Left ventricle myocardium inferior (tissue), 1 donor: ENCODE measurements around the gene PRM3. TPM values are rescaled to one million over a fixed set of nuclear protein-coding genes. Genes with fewer than 3 reads are reported as not detected.
"Not testable (repeated sequence)": the region's sequence is repeated elsewhere in the genome, so short reads cannot be mapped to it uniquely, and the experiment has no call there.

ENCODE experiments used
- DNase-seq: peaks from one replicate; pipeline ENCODE4 v3.0.0-alpha.2; 2020
- H3K27ac ChIP-seq: fragments of 200-600 bp; replicated peaks from 2 replicates; pipeline ENCODE4 v1.8.0; 2021
- H3K27me3 ChIP-seq: fragments of 200-600 bp; 2 replicates; pipeline ENCODE4 v1.8.0; 2021; ENCODE audit warnings: low read depth
- H3K36me3 ChIP-seq: fragments of 200-600 bp; 2 replicates; pipeline ENCODE4 v1.8.0; 2021
- H3K4me1 ChIP-seq: fragments of 200-600 bp; 2 replicates; pipeline ENCODE4 v1.8.0; 2021
- H3K4me3 ChIP-seq: fragments of 200-600 bp; 2 replicates; pipeline ENCODE4 v1.8.0; 2021; ENCODE audit warnings: mild to moderate bottlenecking, moderate library complexity
- H3K9me3 ChIP-seq: fragments of 200-600 bp; replicated peaks from 2 replicates; pipeline ENCODE4 v1.8.0; 2021
- intact Hi-C: fragments of 100-400 bp; cut with micrococcal nuclease; formaldehyde crosslinking; loops from one replicate; pipeline ENCODE4 v1.11.0; 2022
- total RNA-seq: library from RNA; stranded (reverse); fragmentation: NEBNext Ultra II Directional; extraction: Animal tissue kit (Norgen Biotek cat#: 25700); gene quantifications from one replicate; pipeline ENCODE4 v1.2.1, GENCODE V29; 2021
- TF ChIP-seq, protein P1 (sequence below): fragments of 200-600 bp; IDR thresholded peaks from 2 replicates; pipeline ENCODE4 v1.8.0; 2021; ENCODE audit warnings: antibody characterized with exemption, mild to moderate bottlenecking, borderline replicate concordance
- donor health status: DM: no; HTN: yes; CAD: no; lungs with severe emphysema.

The PRM3 gene
- total RNA-seq, 1 donor from 2014 or later: not detected

DNA sequence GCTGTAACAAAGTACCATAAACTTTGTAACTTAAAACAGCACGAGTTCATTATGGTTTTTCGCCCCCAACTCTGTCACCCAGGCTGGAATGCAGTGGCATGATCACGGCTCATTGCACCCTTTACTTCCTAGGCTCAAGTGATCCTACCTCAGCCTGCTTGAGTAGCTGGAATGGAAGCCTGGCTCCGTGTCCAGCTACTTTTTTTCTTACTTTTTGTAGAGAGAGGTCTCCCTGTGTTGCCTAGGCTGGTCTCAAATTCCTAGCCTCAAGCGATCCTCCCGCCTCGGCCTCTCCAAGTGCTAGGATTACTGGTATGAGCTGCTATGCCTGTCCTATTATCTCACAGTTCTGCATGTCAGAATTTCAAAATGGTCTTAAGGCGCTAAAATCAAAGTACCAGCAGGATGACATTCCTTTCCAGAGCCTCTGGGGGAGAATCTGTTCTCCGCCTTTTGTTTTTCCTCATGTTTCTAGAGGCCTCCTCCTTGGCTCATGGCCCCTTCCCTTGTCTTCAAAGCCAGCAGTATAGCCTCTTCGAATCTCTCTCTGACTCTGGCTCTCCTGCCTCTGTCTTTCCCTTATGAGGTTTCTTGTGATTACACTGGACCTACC is 17.8 kb upstream of the PRM3 start:
- Histone ChIP-seq H3K9me3 (no peaks in the 10 kb centered on the region), H3K4me3 (no peak overlapping the region), H3K27ac (no peak overlapping the region), H3K36me3 (no peaks in the 10 kb centered on the region), H3K4me1 (no peaks in the 10 kb centered on the region), H3K27me3 (no peaks in the 10 kb centered on the region)
- intact Hi-C loops: no loop called here
- TF ChIP-seq, protein P1, sequence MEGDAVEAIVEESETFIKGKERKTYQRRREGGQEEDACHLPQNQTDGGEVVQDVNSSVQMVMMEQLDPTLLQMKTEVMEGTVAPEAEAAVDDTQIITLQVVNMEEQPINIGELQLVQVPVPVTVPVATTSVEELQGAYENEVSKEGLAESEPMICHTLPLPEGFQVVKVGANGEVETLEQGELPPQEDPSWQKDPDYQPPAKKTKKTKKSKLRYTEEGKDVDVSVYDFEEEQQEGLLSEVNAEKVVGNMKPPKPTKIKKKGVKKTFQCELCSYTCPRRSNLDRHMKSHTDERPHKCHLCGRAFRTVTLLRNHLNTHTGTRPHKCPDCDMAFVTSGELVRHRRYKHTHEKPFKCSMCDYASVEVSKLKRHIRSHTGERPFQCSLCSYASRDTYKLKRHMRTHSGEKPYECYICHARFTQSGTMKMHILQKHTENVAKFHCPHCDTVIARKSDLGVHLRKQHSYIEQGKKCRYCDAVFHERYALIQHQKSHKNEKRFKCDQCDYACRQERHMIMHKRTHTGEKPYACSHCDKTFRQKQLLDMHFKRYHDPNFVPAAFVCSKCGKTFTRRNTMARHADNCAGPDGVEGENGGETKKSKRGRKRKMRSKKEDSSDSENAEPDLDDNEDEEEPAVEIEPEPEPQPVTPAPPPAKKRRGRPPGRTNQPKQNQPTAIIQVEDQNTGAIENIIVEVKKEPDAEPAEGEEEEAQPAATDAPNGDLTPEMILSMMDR: no peak
- no peak for DNase-seq

DNA sequence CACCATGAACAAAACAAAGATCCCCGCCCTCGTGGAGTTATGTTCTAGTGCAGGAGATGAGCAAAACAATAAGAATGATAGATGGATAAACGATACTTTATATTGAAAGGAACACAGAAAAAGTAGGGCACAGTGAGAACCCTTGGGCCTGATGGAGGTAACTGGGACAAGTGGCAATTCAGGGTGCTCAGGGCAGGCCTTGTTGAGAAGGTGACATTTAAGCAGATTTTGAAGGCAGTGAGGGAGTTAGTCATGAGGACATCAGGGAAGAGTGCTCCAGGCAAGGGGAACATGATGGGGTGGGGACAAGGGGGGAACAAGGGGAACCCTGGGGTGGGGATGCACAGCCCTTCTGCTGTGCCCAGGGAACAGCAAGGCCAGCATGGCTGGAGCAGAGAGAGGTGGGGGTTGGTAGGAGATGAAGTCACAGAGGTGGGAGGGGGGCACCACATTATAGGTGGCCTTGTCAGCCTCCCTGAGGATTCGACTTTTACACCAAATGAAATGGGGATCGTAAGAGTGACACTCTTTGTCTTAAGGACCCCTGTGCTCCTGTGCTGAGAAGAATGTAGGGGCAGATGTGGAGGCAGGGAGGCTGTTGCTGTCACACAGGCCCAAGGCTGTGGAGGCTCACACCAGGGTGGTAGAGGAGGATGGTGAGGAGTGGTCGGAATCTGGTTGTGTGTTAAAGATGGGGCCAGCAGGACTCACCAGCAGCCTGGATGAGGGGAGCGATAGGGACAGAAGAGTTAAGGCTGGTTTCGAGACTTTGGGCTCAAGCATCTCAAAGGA is 16.9 kb upstream of the PRM3 start:
- H3K36me3 ChIP-seq: no peaks in the 10 kb centered on the region
- intact Hi-C loops: no loop called here

DNA sequence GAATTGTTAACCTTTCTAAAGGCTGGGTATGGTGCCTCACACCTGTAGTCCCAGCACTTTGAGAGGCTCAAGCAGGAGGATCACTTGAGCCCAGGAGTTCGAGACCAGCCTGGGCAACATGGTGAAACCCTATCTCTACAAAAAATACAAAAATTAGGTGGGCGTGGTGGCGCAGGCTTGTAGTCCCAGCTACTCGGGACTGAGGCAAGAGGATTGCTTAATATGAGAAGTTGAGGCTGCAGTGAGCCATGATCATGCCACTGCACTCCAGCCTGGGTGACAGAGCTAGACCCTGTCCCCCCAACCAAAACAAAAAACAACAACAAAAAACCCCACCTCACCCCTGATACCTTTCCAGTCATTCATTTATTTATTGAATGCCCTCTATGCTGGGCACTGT is 16.3 kb upstream of the PRM3 start:
- H3K36me3 ChIP-seq, DNase-seq, H3K27me3 ChIP-seq, H3K9me3 ChIP-seq, H3K4me3 ChIP-seq, H3K27ac ChIP-seq, H3K4me1 ChIP-seq, intact Hi-C loops: not testable (repeated sequence)

More for the DNA sequence above, 16.9 kb upstream of the PRM3 start:
- TF ChIP-seq, protein P1: no peak
- no peak overlapping the region for H3K4me3 ChIP-seq
- no peaks in the 10 kb centered on the region for H3K27me3 ChIP-seq
- H3K4me1 ChIP-seq: no peaks in the 10 kb centered on the region
- H3K9me3 ChIP-seq: no peaks in the 10 kb centered on the region
- DNase-seq: no peak
- H3K27ac ChIP-seq: no peak overlapping the region

DNA sequence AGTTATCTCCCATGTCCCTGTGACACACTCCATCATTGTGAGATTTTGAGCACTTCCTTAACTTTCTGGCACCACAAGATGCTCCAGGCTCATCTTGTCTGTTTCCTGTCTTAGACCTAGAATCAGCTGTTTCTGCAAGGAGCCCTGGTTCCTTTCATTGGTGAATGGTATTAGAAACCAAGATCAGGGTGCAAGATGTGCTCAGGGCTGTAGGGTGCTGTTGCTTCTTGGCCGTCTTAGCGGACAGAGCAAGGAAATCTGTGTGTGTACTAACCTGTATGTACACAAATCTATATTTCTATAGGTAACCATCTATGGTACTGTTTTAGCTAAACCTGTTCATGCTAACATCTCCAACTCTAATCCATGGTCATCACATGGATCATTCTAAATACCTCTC is 15.8 kb upstream of the PRM3 start:
- no peaks in the 10 kb centered on the region for H3K4me1 ChIP-seq
- TF ChIP-seq, protein P1: no peak
- H3K4me3 ChIP-seq: no peak overlapping the region
- no peaks in the 10 kb centered on the region for H3K27me3 ChIP-seq
- DNase-seq: no peak
- H3K27ac ChIP-seq: no peak overlapping the region
- no peaks in the 10 kb centered on the region for H3K36me3 ChIP-seq
- no peaks in the 10 kb centered on the region for H3K9me3 ChIP-seq
- intact Hi-C loops: no loop called here

DNA sequence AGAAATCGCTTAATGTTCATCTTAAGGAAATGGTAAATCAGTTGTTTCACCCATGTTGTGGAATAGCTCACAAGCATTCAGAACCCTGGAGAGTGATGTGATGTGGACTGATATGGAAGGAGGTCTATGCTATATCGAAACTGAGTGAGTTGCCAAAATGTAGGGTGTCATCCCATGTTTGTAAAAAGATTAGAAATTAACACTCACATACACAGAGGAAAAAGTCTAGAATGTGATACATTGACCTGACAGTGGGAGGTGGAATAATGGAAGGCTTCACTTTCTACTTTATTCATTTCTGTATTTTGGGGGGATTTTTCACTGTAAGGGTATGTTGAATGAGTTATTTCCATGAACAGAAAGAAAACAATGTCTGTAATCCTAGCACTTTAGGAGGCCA is 12.4 kb upstream of the PRM3 start:
- Histone ChIP-seq H3K9me3 (no peaks in the 10 kb centered on the region), H3K36me3 (no peaks in the 10 kb centered on the region), H3K27ac (no peak overlapping the region), H3K4me3 (no peak overlapping the region), H3K27me3 (no peaks in the 10 kb centered on the region), H3K4me1 (no peaks in the 10 kb centered on the region)
- intact Hi-C loops: no loop called here
- no peak for DNase-seq
- TF ChIP-seq, protein P1: no peak

DNA sequence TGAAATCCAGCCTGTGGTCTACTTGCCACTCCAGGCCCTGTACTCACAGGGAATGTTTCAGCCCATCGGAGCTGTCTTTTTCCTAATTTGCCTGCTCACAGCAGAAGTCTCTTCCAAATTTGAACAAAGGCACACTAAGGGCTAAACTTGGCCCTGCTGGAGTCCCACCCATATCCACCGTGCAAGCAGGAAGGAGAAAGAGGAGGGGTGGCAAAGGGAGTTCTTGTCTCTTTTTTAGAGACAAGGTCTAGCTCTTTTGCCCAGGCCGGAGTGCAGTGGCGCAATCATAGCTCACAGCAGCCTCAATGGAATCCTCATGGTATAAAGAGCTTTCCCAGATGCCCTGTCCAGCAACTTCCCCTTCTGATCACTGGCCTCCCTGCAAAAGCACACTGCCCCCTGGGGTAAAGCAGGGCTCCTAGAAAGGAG is 10.4 kb upstream of the PRM3 start:
- H3K27me3 ChIP-seq: no peaks in the 10 kb centered on the region
- no peak overlapping the region for H3K4me3 ChIP-seq
- H3K36me3 ChIP-seq: no peaks in the 10 kb centered on the region
- H3K4me1 ChIP-seq: no peaks in the 10 kb centered on the region
- H3K27ac ChIP-seq: no peak overlapping the region
- DNase-seq: no peak
- TF ChIP-seq, protein P1: no peak
- no peaks in the 10 kb centered on the region for H3K9me3 ChIP-seq
- intact Hi-C loops: no loop called here
